CD1c-positive myeloid dendritic cell (primary cell): ENCODE results near the gene FN3K.
A peak's percentile ranks its signal among the peaks of the same experiment; 100 is the strongest.

Experiments used
- DNase-seq: peaks from one replicate; pipeline ENCODE4 v3.0.0-alpha.2; 2016; ENCODE audit errors: extremely low spot score

FN3K gene

DNA sequence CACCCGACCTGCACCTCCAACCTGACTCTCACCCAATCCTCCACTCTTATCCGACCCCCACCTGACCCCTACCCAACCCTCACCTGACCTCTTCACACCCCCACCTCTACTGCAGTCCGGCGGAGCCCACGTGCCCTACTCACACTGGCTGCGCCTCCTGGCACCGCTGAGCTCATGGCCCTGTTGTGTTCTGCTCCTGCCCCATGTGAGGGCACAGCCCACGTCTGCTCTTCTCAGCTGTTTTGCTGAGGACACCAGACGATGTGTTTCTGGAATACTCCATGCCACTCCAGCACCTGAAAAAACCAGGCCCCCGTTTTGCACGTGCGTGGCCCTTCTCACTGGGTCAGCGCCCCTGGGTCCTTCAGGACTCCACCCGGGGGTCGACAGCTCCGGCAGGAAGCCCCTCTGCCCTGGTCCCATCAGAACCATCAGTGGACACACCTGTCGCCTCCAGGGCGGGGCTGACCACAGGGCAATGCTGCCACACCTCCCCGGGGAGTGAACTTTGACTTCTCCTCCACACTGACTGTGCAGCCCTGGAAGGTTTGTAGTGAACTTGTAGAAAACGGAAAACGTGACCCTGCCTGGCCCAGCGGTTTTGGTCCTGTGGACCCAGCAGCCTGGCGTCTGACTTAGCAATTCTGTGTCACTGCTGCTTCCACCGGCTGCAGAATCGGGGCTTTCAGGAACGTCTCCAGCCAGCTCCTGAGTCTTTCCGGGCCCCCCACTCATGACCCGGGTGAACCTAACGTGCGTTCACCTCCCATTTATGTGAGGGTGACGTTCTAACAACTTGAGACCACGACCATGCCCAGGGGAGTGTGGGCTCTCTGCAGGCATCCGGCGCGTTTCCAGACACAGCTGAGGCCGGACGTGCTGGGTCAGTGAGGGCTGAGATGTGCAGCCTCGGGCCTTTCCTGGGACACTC lies 31.2 kb upstream of the FN3K start:
- no peak for DNase-seq

DNA sequence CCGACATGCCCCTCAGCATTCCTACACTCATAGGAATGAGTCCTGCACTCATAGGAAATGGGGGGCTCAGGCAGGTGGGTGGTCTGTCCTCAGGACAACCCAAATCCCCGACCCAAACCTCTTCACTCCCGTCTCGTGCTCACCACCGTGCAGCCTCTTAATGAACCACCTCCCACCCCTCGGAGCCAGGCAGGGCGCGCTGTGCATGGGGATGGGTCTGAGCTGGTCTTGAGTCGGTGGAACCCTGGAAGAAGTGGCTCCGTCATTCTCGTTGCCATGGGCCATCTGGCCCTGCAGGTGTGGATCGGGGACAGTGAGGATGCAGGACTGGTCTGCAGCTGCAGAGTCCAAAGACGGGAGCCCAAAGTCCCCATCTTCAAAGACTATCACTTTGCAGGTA lies 30.5 kb upstream of the FN3K start:
- no peak for DNase-seq

DNA sequence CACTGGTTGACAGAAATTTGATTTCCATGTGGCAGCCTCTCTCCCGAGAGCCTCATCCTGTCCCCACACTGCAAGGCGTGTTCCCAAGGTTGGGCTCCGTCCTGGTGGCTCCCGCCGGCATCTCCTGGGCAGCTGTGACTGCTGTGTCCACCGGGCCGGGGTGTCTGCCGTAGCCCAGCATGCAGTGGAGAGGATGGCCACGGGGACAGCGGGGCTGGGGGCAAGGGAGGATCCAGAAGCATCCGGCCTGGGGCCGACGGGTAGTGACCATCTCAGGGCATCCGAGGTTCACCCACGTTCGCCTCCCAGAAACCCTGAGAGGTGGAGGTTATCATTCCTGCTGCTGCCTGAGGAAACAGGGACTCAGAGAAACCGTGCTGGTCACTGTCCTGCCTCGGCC lies 29.7 kb upstream of the FN3K start:
- no peak for DNase-seq

DNA sequence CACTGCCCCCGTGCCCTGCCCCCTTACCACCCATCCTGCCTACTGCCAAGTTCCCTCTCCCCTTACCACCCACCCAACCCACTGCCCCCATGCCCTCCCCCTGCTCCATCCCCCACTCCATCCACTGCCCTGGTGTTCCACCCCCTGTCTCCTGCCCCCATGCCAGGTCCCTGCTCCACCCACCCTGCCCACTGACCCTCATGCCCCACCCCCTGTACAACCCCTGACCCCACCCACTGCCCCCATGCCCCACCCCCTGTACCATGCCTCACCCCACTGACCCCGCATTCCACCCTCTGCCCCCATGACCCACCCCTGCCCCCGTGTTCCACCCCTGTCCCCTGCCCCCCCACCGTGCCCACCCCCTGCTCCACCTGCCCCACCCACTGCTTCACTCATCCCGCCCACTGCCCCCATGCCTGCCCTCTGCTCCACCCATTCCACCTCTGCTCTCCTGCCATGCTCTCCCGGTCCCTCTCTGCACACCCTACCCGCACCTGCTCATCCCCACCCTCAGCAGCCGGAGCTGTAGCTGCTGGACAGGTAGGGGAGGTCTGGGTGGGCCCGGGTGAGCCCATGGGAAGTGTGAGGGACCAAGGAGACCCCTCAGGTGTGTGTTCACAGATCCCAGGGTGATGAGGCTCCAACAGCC lies 26.3 kb upstream of the FN3K start:
- no peak for DNase-seq

DNA sequence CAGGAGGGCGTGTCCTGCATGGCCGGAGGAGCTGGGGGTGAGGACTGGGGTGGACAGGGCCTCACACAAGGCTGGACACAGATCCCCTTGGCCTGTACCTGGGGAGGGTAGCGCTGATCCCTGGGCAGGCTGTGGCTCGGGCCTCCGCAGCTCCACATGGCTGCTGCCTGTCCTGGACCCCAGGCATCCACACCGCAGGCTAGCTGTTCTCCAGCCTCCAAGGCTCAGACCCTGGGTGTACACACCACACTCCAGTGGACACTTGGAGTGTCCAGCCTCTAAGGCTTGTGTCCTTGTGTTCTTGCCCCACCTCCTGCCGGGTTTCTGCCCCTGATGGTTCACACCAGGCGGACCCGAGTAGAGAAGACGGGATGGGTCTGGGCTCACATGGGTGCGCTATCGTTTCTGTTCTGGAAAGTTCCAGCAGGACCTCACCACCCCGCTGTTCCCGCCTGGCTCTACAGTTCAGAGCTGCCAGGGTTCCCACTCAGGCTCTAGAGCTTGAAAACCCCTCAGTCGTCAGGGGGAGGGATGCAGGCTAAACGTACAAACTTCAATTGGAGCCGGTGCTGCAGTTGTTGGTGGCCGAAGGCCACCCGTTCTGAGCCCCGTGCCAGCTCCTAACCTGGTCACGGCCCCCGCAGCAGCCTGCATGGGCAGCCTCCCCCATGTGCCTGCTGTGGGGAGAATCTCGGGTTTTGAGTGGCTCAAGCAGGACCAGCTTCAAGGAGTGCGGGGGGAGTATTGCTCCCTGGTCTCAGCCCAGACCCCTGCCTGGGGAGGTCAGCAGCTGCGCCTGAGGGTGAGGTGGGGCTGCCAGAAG lies 25.5 kb upstream of the FN3K start:
- no peak for DNase-seq

DNA sequence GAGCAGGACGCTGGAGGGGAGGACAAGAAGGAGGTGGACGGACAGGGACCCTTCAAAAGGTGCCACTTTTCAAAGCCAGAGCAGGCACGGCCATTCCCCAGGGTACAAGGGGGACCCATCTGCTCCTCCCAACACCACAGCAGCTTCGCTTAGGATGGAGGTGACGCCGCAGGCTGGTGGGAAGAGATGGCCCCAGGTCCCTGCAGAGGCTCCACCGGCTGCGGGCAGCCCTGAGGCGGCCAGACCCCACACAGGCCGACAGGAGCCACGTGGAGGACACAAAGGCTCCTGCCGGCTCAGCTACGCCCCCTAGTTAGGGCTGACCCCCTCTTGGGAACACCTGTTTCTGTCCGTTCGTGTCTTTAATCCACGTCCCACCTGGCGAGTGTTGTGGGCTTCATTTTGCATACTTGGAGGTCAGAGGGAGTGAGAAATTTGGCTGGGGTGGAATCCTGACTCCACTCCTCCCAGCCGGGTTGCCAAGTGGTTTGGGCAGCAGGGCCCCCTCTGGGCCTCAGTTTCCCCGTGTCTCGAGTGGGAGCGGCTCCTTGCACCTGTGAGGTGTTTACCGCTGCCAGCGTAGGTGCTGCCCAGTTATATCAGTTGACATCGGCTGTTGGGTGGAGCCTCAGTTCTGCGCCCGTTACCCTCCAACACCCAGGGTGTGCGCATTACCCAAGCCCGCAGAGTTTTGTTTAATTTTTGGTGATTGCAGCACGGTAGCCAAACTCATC lies 24.7 kb upstream of the FN3K start:
- DNase-seq = no peak

DNA sequence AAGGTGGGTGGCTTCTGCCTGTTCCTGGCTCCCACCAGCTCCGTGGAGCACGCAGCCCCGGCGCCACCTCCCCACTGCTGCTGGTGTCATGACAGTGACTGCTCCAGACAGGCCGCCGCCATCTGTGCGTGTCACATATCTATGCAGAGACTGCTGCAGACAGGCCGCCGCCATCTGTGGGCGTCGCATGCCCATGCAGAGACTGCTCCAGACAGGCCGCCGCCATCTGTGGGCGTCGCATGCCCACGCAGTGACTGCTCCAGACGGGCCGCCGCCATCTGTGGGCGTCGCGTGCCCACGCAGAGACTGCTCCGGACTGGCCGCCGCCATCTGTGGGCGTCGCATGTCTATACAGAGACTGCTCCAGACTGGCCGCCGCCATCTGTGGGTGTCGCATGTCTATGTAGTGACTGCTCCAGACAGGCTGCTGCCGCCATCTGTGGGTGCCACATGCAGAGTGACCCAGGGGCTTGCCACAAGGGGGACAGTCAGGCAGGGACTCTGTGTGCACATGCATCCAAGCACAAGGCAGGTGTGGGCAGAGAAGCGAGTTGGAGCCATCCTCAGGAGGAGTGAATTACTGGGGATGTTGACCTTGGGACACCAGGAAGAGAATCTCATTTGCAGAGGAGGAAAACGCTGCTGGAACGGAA lies 22.2 kb upstream of the FN3K start:
- peak; percentile 7 for DNase-seq

DNA sequence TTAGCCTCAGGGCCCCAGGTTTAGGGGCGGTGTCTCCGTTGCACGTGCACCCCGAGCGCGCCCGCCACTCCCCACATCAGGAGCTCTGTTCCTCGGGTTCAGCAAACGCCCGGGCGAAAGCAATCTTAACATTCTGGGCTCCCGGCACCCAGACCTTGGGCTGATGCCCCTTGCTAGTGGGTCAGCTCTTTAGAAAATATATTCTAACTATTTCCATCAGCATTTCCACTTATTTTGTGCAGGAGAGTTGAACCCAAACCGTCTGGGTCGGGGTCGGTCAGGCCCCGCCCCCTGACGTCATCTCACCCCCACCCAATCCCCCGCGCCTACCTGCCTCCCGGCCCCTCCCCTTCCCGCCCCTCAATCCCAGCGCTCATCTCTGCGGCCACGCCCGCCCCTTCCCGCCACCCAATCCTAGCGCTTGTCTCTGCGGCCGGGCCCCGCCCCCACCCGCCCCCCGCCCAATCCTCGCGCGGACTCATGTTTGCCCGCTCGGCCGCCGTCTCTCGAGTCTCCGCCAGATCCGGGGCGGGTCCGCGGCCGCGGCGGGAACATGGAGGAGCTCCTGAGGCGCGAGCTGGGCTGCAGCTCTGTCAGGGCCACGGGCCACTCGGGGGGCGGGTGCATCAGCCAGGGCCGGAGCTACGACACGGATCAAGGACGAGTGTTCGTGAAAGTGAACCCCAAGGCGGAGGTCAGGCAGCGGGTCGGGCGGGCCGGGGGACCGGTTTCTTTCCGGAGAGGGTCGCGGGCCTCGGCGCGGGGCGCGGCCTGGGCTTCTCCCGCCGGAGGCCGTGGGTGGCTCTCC lies 19.0 kb upstream of the FN3K start, which contains the start of gene FN3KRP:
FN3KRP (plus strand) TSS at position 504 of the 808 bp plus-strand sequence; CDS start at position 554, 50 bp downstream.
- peak; percentile 96 for DNase-seq

DNA sequence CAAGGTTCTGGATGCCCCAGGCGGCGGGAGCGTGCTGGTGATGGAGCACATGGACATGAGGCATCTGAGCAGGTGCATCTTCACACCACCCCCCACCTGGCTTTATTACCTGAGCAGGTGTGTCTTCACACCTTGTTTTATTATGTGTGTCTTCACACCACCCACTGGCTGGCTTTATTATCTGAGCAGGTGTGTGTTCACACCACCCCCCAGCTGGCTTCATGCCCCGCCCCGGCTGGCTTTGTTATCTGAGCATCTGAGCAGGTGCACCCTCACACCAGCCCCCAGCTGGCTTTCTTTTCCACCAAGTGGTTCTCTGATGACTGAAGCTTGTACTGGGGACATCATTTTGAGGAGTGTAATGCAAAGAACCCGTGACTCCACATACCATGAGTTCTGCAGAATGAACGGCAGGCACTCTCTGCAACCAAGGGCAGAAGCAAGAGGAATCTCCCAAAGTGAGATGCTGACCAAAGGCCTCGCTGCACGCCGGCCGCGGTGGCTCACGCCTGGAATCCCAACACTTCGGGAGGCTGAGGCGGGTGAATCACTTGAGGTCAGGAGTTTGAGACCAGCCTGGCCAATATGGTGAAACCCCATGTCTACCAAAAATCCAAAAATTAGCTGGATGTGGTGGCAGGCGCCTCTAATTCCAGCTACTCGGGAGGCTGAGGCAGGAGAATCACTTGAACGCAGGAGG lies 16.3 kb upstream of the FN3K start:
- no peak for DNase-seq

DNA sequence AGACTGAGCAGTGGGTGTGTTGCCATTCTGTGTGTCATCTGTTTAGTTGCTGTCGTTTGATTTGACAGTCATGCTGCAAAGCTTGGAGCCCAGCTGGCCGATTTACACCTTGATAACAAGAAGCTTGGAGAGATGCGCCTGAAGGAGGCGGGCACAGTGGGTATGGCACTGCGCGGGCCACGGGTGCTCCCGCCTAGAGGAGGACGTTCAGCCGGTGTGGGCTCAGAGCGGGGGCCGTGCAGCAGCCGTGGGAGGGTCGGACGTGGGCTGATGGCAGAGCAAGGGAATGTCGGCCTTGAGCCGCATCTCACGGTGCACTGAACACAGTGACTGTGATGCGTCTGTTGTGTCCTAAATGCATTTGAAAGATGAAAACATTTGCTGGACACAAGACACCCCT lies 15.2 kb upstream of the FN3K start:
- DNase-seq = no peak

DNA sequence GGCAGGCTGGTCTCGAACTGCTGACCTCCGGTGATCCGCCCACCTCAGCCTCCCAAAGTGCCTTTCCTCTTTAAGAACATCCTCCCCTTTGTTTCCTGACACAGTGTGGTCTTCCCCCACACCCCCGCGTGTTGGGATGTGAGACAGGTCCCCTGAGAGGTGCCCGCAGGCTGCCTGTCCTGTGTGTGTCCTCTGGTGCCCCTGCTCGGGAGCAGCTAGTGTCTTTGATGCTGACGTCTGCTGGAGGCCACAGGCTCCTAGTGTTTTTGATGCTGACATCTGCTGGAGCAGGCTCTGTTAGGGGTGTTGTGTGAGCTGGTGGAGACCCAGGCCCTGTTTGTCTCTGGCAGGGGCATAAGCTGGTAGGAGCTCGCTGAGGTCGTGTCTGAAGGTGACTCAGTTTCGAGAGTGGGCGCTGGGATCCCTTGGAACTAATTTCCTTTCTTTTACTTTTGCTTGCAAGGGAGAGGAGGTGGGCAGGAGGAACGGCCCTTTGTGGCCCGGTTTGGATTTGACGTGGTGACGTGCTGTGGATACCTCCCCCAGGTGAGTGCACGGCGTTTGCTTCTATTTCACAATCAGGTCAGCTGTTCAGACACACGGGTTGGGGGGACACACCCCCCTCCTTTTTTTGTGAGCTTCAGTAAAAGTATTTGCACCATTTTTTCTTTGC lies 12.9 kb upstream of the FN3K start:
- DNase-seq = no peak

DNA sequence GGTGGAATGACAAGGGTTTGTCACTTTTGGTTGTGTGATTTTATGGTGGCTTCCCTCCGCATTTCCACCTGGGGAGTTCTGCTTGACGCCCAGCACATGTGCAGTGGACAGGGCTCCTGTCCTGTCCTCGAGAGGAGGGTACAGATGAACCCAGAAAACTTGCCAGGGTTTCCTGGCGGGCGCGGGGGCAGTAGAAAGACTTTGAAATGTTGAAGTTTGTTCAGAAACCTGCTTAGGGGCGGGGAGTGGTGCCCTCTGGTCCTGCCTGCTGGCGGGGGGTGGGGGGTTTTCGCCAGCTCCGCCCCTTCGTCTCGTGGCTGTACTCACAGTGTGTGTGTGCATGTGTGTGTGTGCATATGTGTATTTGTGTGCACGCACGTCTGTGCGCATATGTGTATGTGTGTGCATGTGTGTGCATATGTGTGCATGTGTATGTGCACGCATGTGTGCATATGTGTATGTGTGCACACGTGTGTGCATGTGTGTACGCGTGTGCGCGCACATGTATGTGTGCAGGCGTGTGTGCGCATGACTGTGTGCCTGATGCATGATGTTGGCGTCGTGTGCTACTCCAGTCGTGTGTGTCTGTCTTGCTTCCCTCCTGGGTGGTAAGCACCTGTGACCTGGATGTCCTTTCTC lies 12.1 kb upstream of the FN3K start:
- DNase-seq = no peak

DNA sequence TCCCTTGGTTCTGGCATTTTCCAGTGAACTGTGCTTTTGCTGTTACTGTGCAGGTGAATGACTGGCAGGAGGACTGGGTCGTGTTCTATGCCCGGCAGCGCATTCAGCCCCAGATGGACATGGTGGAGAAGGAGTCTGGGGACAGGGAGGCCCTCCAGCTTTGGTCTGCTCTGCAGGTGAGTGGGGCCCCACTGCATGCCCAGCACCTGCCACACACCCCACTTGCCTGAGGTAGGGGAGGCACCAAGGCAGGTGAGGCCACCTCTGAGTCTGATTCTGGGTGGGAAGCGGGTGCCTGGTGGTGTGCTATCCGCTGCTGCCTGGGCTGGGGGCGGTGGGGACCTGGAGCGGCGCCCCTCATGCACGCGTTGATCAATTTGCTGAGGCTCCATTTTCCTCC lies 9.0 kb upstream of the FN3K start:
- DNase-seq = no peak

DNA sequence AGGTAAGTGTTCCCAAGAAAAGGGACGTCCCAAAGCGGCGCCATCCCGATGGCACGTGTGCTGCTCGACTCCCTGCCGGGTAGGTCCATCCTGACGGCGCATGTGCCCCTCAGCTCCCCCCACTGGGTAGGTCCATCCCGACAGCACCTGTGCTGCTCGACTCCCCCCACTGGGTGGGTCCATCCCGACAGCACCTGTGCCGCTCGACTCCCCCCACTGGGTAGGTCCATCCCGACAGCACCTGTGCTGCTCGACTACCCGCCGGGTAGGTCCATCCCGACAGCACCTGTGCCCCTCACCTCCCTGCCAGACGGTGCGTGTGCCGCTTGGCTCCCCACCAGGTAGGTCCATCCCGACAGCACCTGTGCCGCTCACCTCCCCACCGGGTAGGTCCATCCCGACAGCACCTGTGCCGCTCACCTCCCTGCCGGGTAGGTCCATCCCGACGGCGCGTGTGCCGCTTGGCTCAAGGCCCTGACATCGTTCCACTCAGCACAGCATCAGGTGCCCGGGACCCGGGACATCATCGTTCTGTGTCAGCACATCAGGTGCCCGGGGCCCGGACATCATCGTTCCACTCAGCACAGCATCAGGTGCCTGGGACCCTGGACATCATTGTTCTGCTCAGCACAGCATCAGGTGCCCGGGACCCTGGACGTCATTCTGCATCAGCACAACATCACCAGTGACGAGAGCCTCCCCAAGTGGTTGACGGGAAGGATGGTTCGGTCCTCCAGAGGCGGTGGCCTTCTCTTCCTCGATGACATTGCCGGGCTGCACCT lies 5.7 kb upstream of the FN3K start:
- DNase-seq = no peak

DNA sequence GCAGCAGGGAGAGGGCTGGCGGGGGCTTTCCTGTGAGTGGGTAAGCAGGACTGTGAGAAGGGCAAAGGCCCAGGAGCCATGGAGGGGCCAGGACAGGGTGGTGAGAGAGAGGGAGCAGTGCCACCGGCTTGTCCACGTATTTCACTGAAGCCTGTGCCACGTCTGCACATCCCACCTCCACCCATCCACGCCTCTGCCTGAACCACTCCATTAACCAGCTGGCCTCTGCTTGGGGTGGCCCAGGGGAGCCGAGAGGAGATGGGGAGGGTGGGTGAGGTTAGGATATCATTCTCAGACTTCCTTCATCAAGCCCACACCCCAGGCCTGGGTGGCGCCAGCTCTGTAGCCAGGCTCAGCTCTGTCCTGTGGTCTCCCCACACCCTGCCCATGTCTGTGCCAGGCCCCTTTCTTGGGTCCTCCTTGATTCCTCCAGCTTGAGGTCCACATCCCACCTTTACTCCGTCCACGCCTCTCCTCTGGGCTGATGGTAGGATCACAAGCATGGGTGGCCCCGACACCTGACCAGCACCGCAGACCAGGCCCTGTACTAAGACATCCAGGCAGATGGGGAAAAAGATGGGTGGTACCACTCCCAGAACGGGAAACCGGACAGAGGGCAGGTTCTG lies 3.2 kb upstream of the FN3K start:
- no peak for DNase-seq

DNA sequence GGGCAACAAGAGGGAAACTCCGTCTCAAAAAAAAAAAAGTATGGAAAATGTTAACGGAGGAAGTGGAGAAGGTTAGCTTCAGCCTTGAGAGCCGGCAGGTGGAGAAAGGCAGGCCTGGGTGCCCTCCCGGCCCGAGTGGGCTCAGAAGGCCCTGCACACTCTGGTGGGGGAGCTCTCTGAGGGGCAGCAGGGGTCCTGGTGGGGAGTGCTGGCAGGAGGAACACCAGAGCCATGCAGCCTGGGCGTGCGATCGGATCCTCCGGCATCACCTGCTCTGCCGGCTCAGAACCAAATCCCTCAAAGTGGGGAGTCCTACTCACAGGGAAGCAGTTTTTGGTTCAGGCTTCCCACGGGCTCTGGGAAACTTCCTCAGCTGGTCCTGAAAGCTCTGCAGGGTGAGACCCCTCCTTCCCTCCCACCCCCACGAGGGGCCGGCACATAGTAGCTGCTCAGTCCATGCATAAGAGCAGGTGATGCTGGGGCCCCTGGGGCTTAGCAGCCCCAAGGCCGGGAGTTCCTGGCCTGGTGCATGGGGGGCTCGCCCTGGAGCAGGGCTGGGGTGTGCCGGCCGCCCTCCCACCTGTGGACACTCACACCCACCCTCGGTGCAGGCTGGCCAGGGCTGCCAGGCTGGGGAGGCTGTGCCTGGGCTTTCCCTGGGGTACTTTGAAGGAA lies 1.2 kb downstream of the FN3K start:
- DNase-seq = no peak
